Endothelial cell of umbilical vein (primary cell): ENCODE data around the gene EXOC6B.

Experiments used
- EZH2 ChIP-seq: IDR thresholded peaks from 2 replicates; pipeline ENCODE4 v1.6.1; 2012; ENCODE audit warnings: borderline replicate concordance, low read depth, mild to moderate bottlenecking, moderate library complexity, low read length, inconsistent platforms; ENCODE audit not compliant: severe bottlenecking
- FOS ChIP-seq: IDR thresholded peaks from 2 replicates; pipeline ENCODE4 v1.6.1; 2011; ENCODE audit warnings: mild to moderate bottlenecking, low read length, moderate library complexity, borderline replicate concordance; ENCODE audit not compliant: insufficient read depth
- GATA2 ChIP-seq: IDR thresholded peaks from 2 replicates; pipeline ENCODE4 v1.7.0; 2011; ENCODE audit warnings: low read depth, mild to moderate bottlenecking, moderate library complexity, mixed read lengths, low read length; ENCODE audit not compliant: insufficient read length, insufficient read depth
- MYC ChIP-seq: IDR thresholded peaks from one replicate; pipeline ENCODE4 v1.6.1; 2011; ENCODE audit warnings: mild to moderate bottlenecking, low read depth, low read length
- POLR2A ChIP-seq: IDR thresholded peaks from 2 replicates; pipeline ENCODE4 v1.6.1; 2012; ENCODE audit warnings: low read depth, mild to moderate bottlenecking, control low read depth, low read length
- POLR2AphosphoS5 ChIP-seq: IDR thresholded peaks from 2 replicates; pipeline ENCODE4 v1.6.1; 2012; ENCODE audit warnings: low read depth, mild to moderate bottlenecking, control low read depth, low read length, moderate library complexity; ENCODE audit not compliant: insufficient read depth
- TF ChIP-seq, protein P1 (sequence below), 2 donors: IDR thresholded peaks; 1 replicate in 1 of 2; 2 replicates in 1 of 2; pipeline ENCODE4 v1.5.1; 2011; ENCODE audit warnings: low read length in 2 of 2, mild to moderate bottlenecking in 2 of 2, moderate library complexity in 2 of 2, control low read depth in 1 of 2, inconsistent platforms in 1 of 2, low read depth in 1 of 2; ENCODE audit not compliant: insufficient read depth in 1 of 2; ENCODE audit errors: extremely low read depth in 1 of 2
- TF ChIP-seq, protein P2 (sequence below): IDR thresholded peaks from 2 replicates; pipeline ENCODE4 v1.6.1; 2011; ENCODE audit not compliant: insufficient read depth, insufficient read length

DNA sequence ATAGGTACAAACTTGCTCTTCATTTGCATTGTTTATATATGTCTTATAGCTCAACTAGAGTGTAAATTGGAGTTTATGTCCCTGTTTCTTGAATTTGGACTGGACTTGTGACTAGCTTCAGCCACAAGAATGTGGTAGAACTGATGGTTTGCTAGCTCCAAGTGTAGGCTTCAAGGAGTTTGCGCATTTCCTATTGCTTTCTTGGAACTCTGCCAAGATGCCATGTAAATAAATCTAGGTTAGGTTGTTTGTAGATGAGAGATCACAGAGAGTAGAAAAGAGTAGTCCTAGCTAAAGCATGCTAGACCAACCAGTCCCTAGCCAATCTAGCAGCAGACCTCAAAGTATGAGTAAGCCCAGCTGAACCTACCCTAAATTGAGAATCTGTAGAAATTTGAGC lies 495.2 kb downstream of the EXOC6B start:
- TF ChIP-seq, protein P1, sequence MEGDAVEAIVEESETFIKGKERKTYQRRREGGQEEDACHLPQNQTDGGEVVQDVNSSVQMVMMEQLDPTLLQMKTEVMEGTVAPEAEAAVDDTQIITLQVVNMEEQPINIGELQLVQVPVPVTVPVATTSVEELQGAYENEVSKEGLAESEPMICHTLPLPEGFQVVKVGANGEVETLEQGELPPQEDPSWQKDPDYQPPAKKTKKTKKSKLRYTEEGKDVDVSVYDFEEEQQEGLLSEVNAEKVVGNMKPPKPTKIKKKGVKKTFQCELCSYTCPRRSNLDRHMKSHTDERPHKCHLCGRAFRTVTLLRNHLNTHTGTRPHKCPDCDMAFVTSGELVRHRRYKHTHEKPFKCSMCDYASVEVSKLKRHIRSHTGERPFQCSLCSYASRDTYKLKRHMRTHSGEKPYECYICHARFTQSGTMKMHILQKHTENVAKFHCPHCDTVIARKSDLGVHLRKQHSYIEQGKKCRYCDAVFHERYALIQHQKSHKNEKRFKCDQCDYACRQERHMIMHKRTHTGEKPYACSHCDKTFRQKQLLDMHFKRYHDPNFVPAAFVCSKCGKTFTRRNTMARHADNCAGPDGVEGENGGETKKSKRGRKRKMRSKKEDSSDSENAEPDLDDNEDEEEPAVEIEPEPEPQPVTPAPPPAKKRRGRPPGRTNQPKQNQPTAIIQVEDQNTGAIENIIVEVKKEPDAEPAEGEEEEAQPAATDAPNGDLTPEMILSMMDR (IDR thresholded peaks at IDR 0.05; ENCODE audit: extremely low read depth in 1 of 2, insufficient read depth in 1 of 2, low read depth in 1 of 2, low read length in 2 of 2), result no peak
- TF ChIP-seq POLR2A, result no peak
- no peak for TF ChIP-seq POLR2AphosphoS5
- TF ChIP-seq EZH2, result no peak
- TF ChIP-seq MYC, result no peak
- TF ChIP-seq, protein P2, sequence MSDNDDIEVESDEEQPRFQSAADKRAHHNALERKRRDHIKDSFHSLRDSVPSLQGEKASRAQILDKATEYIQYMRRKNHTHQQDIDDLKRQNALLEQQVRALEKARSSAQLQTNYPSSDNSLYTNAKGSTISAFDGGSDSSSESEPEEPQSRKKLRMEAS, result no peak
- no peak for TF ChIP-seq FOS
- no peak for TF ChIP-seq GATA2
